GM23248 (cell line): ENCODE results near the gene CCDC73.
"Not testable (repeated sequence)": the region's sequence is repeated elsewhere in the genome, so short reads cannot be mapped to it uniquely, and the experiment has no call there.

Source experiments
- EZH2 ChIP-seq: fragments of 200-600 bp; sonication (generic); IDR thresholded peaks from 2 replicates; pipeline ENCODE4 v1.6.1; 2018; ENCODE audit warnings: antibody characterized with exemption, mild to moderate bottlenecking; ENCODE audit not compliant: insufficient read depth, poor library complexity, severe bottlenecking
- EZH2phosphoT487 ChIP-seq: fragments of 200-600 bp; sonication (generic); IDR thresholded peaks from 2 replicates; pipeline ENCODE4 v1.6.1; 2018; ENCODE audit warnings: antibody characterized with exemption, moderate library complexity, mild to moderate bottlenecking, low read depth; ENCODE audit not compliant: insufficient read depth

- not testable (repeated sequence) for TF ChIP-seq EZH2, EZH2phosphoT487
Measured at GRCh38 chr11:32708978-32709377, 85.5 kb downstream of the CCDC73 start.
